Measurements from ENCODE around the gene TUFM. TPM values are rescaled to one million over a fixed set of nuclear protein-coding genes. Genes with fewer than 3 reads are reported as not detected.

Gene TUFM
- total and polyA plus RNA-seq, 2 experiments from 2014 or later: 192 to 248 TPM

GRCh38 chr16:28839004-28839639, 7.0 kb downstream of the TUFM start (continued):
- TF ChIP-seq, protein P1, sequence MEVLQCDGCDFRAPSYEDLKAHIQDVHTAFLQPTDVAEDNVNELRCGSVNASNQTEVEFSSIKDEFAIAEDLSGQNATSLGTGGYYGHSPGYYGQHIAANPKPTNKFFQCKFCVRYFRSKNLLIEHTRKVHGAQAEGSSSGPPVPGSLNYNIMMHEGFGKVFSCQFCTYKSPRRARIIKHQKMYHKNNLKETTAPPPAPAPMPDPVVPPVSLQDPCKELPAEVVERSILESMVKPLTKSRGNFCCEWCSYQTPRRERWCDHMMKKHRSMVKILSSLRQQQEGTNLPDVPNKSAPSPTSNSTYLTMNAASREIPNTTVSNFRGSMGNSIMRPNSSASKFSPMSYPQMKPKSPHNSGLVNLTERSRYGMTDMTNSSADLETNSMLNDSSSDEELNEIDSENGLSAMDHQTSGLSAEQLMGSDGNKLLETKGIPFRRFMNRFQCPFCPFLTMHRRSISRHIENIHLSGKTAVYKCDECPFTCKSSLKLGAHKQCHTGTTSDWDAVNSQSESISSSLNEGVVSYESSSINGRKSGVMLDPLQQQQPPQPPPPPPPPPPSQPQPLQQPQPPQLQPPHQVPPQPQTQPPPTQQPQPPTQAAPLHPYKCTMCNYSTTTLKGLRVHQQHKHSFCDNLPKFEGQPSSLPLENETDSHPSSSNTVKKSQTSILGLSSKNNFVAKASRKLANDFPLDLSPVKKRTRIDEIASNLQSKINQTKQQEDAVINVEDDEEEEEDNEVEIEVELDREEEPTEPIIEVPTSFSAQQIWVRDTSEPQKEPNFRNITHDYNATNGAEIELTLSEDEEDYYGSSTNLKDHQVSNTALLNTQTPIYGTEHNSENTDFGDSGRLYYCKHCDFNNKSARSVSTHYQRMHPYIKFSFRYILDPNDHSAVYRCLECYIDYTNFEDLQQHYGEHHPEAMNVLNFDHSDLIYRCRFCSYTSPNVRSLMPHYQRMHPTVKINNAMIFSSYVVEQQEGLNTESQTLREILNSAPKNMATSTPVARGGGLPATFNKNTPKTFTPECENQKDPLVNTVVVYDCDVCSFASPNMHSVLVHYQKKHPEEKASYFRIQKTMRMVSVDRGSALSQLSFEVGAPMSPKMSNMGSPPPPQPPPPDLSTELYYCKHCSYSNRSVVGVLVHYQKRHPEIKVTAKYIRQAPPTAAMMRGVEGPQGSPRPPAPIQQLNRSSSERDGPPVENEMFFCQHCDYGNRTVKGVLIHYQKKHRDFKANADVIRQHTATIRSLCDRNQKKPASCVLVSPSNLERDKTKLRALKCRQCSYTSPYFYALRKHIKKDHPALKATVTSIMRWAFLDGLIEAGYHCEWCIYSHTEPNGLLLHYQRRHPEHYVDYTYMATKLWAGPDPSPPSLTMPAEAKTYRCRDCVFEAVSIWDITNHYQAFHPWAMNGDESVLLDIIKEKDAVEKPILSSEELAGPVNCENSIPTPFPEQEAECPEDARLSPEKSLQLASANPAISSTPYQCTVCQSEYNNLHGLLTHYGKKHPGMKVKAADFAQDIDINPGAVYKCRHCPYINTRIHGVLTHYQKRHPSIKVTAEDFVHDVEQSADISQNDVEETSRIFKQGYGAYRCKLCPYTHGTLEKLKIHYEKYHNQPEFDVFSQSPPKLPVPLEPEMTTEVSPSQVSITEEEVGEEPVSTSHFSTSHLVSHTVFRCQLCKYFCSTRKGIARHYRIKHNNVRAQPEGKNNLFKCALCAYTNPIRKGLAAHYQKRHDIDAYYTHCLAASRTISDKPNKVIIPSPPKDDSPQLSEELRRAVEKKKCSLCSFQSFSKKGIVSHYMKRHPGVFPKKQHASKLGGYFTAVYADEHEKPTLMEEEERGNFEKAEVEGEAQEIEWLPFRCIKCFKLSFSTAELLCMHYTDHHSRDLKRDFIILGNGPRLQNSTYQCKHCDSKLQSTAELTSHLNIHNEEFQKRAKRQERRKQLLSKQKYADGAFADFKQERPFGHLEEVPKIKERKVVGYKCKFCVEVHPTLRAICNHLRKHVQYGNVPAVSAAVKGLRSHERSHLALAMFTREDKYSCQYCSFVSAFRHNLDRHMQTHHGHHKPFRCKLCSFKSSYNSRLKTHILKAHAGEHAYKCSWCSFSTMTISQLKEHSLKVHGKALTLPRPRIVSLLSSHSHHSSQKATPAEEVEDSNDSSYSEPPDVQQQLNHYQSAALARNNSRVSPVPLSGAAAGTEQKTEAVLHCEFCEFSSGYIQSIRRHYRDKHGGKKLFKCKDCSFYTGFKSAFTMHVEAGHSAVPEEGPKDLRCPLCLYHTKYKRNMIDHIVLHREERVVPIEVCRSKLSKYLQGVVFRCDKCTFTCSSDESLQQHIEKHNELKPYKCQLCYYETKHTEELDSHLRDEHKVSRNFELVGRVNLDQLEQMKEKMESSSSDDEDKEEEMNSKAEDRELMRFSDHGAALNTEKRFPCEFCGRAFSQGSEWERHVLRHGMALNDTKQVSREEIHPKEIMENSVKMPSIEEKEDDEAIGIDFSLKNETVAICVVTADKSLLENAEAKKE (CRISPR knock-in tag; IDR thresholded peaks at IDR 0.05): no peak

DNA sequence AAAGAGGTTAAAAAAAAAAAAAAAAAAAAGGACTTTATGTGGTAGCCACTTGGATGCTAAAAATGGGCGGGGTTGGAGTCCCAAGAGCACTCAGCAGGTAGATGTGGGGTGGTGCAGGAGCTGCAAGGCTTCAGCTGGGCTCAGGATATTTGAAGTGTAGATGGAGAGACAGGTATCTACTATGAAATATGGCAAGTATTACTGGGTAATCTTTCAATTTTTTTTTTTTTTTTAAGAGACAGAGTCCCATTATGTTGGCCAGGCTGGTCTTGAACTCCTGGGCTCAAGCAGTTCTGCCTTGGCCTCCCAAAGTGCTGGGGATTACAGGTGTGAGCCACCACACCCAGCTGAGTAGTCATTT, 7.6 kb downstream of the TUFM start:
- no peaks in the 10 kb centered on the region for H3K9me2 ChIP-seq (ENCODE audit: insufficient read depth)
- H4K20me1 ChIP-seq (replicated peaks; ENCODE audit: insufficient read depth): peaks cover 7% of the 10 kb centered on the region; the same call in 1 of the 2 replicates
- H3F3A ChIP-seq (replicated peaks; ENCODE audit: low read depth): peaks cover 24% of the 10 kb centered on the region
- DNase-seq (ENCODE audit: low spot score) (no peak), ATAC-seq (no peak)
- no peak overlapping the region for H3K27ac ChIP-seq (ENCODE audit: low read depth)
- peaks cover 85% of the 10 kb centered on the region for H3K36me3 Mint-ChIP-seq (ENCODE audit: low read depth)
- H3K27ac Mint-ChIP-seq: no peak overlapping the region
- H3K36me3 ChIP-seq (ENCODE audit: insufficient read depth): peaks cover 26% of the 10 kb centered on the region
- H3K4me2 ChIP-seq: no peak overlapping the region
- no peak overlapping the region for H3K4me3 ChIP-seq
- H3K4me1 Mint-ChIP-seq: no peaks in the 10 kb centered on the region; the same call in 2 of the 3 replicates
- no peaks in the 10 kb centered on the region for H3K27me3 ChIP-seq (ENCODE audit: insufficient read depth)
- no peak for TF ChIP-seq EZH2 (IDR thresholded peaks at IDR 0.05; ENCODE audit: low read depth, unreplicated experiment)
- no peaks in the 10 kb centered on the region for H3K4me1 ChIP-seq (ENCODE audit: insufficient read depth)
- H3K79me2 ChIP-seq (replicated peaks; ENCODE audit: insufficient read depth): no peaks in the 10 kb centered on the region
- no peak overlapping the region for H2AFZ ChIP-seq
- H3K9me3 Mint-ChIP-seq: peaks cover 3% of the 10 kb centered on the region; the same call in 2 of the 3 replicates
- H3K27me3 Mint-ChIP-seq (ENCODE audit: insufficient read depth, low read depth, poor library complexity): peaks cover 15% of the 10 kb centered on the region
- H3K4me3 Mint-ChIP-seq: no peak overlapping the region
